ENCODE data around the gene MEIS2.

Gene MEIS2

DNA sequence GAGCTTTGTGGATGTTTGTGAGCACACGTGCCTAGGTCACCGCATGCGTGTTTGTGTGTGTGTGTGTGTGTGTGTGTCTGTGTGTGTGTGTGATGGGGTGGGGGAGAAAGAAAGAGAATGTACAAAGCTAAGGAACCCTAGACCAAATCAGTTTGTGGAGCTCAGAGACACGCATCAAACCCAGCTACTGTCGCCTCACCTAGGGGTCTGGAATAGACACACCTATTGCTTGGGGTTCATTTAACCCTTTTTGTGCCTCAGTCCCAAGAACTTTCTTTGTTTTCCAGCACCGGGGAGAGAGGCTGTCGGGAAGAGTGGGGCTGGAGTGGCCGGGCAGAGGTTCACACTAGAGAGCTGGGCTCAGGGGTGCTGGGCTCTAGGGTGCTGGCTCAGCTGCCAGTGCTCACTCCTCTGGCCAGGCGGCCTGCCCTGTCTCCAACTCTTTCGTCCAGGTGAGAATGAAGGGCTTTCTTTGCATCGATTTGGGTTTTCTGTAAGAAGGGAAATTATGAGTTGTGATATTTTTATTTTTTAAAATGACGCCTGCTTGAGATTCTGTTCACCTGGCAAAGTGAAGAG lies 221.6 kb downstream of the MEIS2 start:
- no peak for TF ChIP-seq TEAD4 (IDR thresholded peaks at IDR 0.05)

GRCh38 chr15:36877796-36878683 lies 222.3 kb downstream of the MEIS2 start:
- TF ChIP-seq CREB1 (IDR thresholded peaks at IDR 0.05; ENCODE audit: low read depth) (no peak), EGR1 (IDR thresholded peaks at IDR 0.05) (no peak), ZBTB7A (IDR thresholded peaks at IDR 0.05; ENCODE audit: low read depth) (no peak), TEAD4 (IDR thresholded peaks at IDR 0.05) (no peak), TAF1 (IDR thresholded peaks at IDR 0.05; ENCODE audit: low read depth) (no peak)

- no peak for TF ChIP-seq TCF12 (IDR thresholded peaks at IDR 0.05; ENCODE audit: low read depth)
- no peak for TF ChIP-seq REST (IDR thresholded peaks at IDR 0.05; ENCODE audit: low read depth)
Observed at GRCh38 chr15:36877294-36877693, 223.1 kb downstream of the MEIS2 start.

GRCh38 chr15:36875740-36876334 lies 224.5 kb downstream of the MEIS2 start:
- TF ChIP-seq CREB1 (IDR thresholded peaks at IDR 0.05; ENCODE audit: low read depth) (no peak), CEBPB (IDR thresholded peaks at IDR 0.05) (no peak), TAF1 (IDR thresholded peaks at IDR 0.05; ENCODE audit: low read depth) (no peak), EGR1 (IDR thresholded peaks at IDR 0.05) (no peak)

DNA sequence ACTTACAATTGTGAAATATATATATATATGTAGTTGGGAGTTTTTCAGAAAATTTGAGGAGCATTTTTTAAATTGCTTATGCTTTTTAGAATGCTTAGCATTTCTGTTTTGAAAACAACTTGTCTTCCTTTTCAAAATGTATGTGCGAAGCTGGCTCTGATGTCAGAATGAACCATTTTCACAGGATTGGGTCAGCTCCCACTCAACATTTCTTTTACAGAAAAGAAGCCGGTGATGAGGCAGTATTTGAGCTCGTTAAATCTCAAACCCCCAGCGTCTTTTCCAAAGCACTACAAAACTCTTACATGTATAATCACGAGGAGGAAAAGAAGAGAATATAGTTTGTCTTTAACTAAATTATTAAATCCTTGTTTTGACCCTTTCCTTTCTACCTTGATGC lies 225.4 kb downstream of the MEIS2 start:
- TF ChIP-seq EP300 (IDR thresholded peaks at IDR 0.05; ENCODE audit: borderline replicate concordance) = no peak
- no peak for TF ChIP-seq RAD21 (IDR thresholded peaks at IDR 0.05; ENCODE audit: low read depth)
- no peak for TF ChIP-seq FOXM1 (IDR thresholded peaks at IDR 0.05; ENCODE audit: borderline replicate concordance, low read depth)

DNA sequence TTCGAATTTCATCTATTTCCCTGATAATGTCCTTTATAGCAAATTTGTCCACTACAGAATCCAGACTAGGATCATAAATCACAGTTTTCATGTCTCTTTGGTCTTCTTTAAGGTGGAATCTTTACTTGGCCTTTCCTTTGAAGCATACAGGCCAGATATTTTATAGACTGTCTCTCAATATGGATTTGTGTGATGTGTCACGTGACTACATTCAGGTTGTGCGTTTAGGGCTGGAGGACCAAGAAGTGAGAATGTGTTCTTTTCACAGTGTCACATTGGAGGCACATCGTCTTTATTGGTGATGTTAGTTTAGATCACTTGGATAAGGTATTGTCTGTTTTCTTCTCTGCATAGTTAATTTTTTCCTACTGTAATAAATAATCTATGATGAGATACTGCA lies 232.9 kb downstream of the MEIS2 start:
- no peak for TF ChIP-seq REST (IDR thresholded peaks at IDR 0.05; ENCODE audit: low read depth)
- peak; percentile 24; the same call in 1 of the 2 replicates for TF ChIP-seq USF1 (IDR thresholded peaks at IDR 0.05)

DNA sequence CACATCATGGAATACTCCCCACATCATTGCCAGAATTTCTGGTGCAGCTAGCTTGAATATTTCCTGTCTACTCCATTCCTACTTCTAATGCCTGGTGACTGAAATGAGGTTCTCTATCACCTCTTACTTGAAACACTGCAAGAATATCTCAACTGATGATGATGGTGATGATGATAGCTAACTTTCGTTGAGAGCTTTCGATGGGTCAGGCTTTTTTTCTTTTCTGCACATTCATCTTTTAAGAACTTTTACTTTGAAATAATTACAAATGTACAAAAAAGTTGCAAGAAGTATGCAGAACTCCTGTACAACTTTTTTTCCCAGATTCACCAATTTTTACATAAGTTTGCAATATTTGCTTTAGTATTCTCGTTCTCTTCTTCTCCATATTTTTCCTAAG lies 233.5 kb downstream of the MEIS2 start:
- TF ChIP-seq CREB1 (IDR thresholded peaks at IDR 0.05; ENCODE audit: low read depth) (no peak), TEAD4 (IDR thresholded peaks at IDR 0.05) (no peak), CEBPB (IDR thresholded peaks at IDR 0.05) (no peak), REST (IDR thresholded peaks at IDR 0.05; ENCODE audit: low read depth) (no peak), NFIC (IDR thresholded peaks at IDR 0.05) (no peak), EGR1 (IDR thresholded peaks at IDR 0.05) (no peak), FOXM1 (IDR thresholded peaks at IDR 0.05; ENCODE audit: borderline replicate concordance, low read depth) (no peak), MAX (IDR thresholded peaks at IDR 0.05) (no peak), RAD21 (IDR thresholded peaks at IDR 0.05; ENCODE audit: low read depth) (no peak), ZBTB7A (IDR thresholded peaks at IDR 0.05; ENCODE audit: low read depth) (no peak), EP300 (IDR thresholded peaks at IDR 0.05; ENCODE audit: borderline replicate concordance) (no peak), TAF1 (IDR thresholded peaks at IDR 0.05; ENCODE audit: low read depth) (no peak), YY1 (IDR thresholded peaks at IDR 0.05; ENCODE audit: low read depth) (no peak), USF1 (IDR thresholded peaks at IDR 0.05) (no peak), TCF12 (IDR thresholded peaks at IDR 0.05; ENCODE audit: low read depth) (no peak)

Data from Ishikawa (cell line).